Kidney epithelial cell (primary cell): Measurements from ENCODE around the gene GAB4. TPM values are rescaled to one million over a fixed set of nuclear protein-coding genes. Genes with fewer than 3 reads are reported as not detected.

Experiments used
- DNase-seq: peaks from one replicate; pipeline ENCODE4 v3.0.0-alpha.2; 2010; ENCODE audit warnings: low read depth
- H3K27me3 ChIP-seq: 2 replicates; pipeline ENCODE4 v1.6.0; 2011; ENCODE audit warnings: low read length; ENCODE audit not compliant: control insufficient read depth, insufficient read depth
- H3K36me3 ChIP-seq: 2 replicates; pipeline ENCODE4 v1.5.1; 2011; ENCODE audit warnings: low read length; ENCODE audit not compliant: control insufficient read depth, insufficient read depth
- H3K4me3 ChIP-seq: 2 replicates; pipeline ENCODE4 v1.5.1; 2011; ENCODE audit warnings: low read depth, mild to moderate bottlenecking, control low read depth, low read length
- CTCF ChIP-seq: IDR thresholded peaks from 2 replicates; pipeline ENCODE4 v1.5.1; 2011; ENCODE audit warnings: mild to moderate bottlenecking, moderate library complexity, low read length, control low read depth, inconsistent platforms; ENCODE audit not compliant: insufficient read depth, poor library complexity, severe bottlenecking
- total RNA-seq: library from RNA; depleted of rRNA; stranded (reverse); fragments of >200 nt; gene quantifications from 2 replicates; pipeline ENCODE4 v1.2.3, GENCODE V29; 2015

GAB4 gene
- not detected in 2 replicates for total RNA-seq

GRCh38 chr22:17007852-17008731 lies at the start of gene GAB4:
GAB4 (minus strand) TSS chr22:17008222; CDS start chr22:17008114, 108 bp downstream.
- no peak for DNase-seq

GRCh38 chr22:17056807-17057206 lies 48.8 kb upstream of the GAB4 start:
- Histone ChIP-seq H3K36me3 (no peaks in the 10 kb centered on the region), H3K27me3 (peaks cover 4% of the 10 kb centered on the region), H3K4me3 (no peak overlapping the region)
- DNase-seq: no peak
- TF ChIP-seq CTCF: no peak

More at GRCh38 chr22:17007852-17008731, at the start of gene GAB4:
- H3K36me3 ChIP-seq: no peaks in the 10 kb centered on the region
- no peak for TF ChIP-seq CTCF
- no peak within 1 kb of the TSS for H3K4me3 ChIP-seq
- peaks cover 9% of the 10 kb centered on the region for H3K27me3 ChIP-seq

- DNase-seq: no peak
- Histone ChIP-seq H3K27me3 (peaks cover 2% of the 10 kb centered on the region), H3K4me3 (no peak overlapping the region), H3K36me3 (no peaks in the 10 kb centered on the region)
- no peak for TF ChIP-seq CTCF
These were observed 48.0 kb upstream of the GAB4 start for GRCh38 chr22:17056058-17056457.

- Histone ChIP-seq H3K4me3 (no peak overlapping the region), H3K27me3 (no peaks in the 10 kb centered on the region), H3K36me3 (no peaks in the 10 kb centered on the region)
- TF ChIP-seq CTCF: no peak
- no peak for DNase-seq
These were observed 39.6 kb upstream of the GAB4 start for GRCh38 chr22:17047656-17048055.

- no peak overlapping the region for H3K4me3 ChIP-seq
- no peaks in the 10 kb centered on the region for H3K27me3 ChIP-seq
- no peak for TF ChIP-seq CTCF
- no peak for DNase-seq
- no peaks in the 10 kb centered on the region for H3K36me3 ChIP-seq
These were observed 38.7 kb upstream of the GAB4 start for GRCh38 chr22:17046566-17047348.
